ENCODE data around the gene RPS15.

RPS15 gene

GRCh38 chr19:1424192-1424955 is 13.8 kb upstream of the RPS15 start:
- Histone ChIP-seq H3K4me2 (ENCODE audit: low read length) (no peak overlapping the region), H3K36me3 (ENCODE audit: insufficient read depth, low read length) (peaks cover 93% of the 10 kb centered on the region), H3K9me3 (replicated peaks; ENCODE audit: low read length) (no peaks in the 10 kb centered on the region), H3K4me1 (ENCODE audit: control insufficient read depth, insufficient read depth, low read length) (peaks cover 10% of the 10 kb centered on the region), H3K27me3 (ENCODE audit: control insufficient read depth, insufficient read depth, low read length) (no peaks in the 10 kb centered on the region), H3K9ac (ENCODE audit: low read depth, low read length) (no peak overlapping the region), H3K4me3 (ENCODE audit: low read length) (no peak overlapping the region)

GRCh38 chr19:1425102-1425837 is 12.9 kb upstream of the RPS15 start:
- Histone ChIP-seq H3K9me3 (replicated peaks; ENCODE audit: low read length) (no peaks in the 10 kb centered on the region), H3K4me3 (ENCODE audit: low read length) (no peak overlapping the region), H3K4me1 (ENCODE audit: control insufficient read depth, insufficient read depth, low read length) (peaks cover 10% of the 10 kb centered on the region), H3K4me2 (ENCODE audit: low read length) (no peak overlapping the region), H3K9ac (ENCODE audit: low read depth, low read length) (no peak overlapping the region), H3K27me3 (ENCODE audit: control insufficient read depth, insufficient read depth, low read length) (no peaks in the 10 kb centered on the region), H3K36me3 (ENCODE audit: insufficient read depth, low read length) (peaks cover 92% of the 10 kb centered on the region)

GRCh38 chr19:1425902-1426301 is 12.3 kb upstream of the RPS15 start:
- Histone ChIP-seq H3K4me3 (ENCODE audit: low read length) (no peak overlapping the region), H3K9me3 (replicated peaks; ENCODE audit: low read length) (no peaks in the 10 kb centered on the region), H3K36me3 (ENCODE audit: insufficient read depth, low read length) (peaks cover 86% of the 10 kb centered on the region), H3K4me1 (ENCODE audit: control insufficient read depth, insufficient read depth, low read length) (peaks cover 10% of the 10 kb centered on the region), H3K27me3 (ENCODE audit: control insufficient read depth, insufficient read depth, low read length) (no peaks in the 10 kb centered on the region), H3K9ac (ENCODE audit: low read depth, low read length) (no peak overlapping the region), H3K4me2 (ENCODE audit: low read length) (no peak overlapping the region)

- Histone ChIP-seq H3K9me3 (replicated peaks; ENCODE audit: low read length) (no peaks in the 10 kb centered on the region), H3K36me3 (ENCODE audit: insufficient read depth, low read length) (peaks cover 82% of the 10 kb centered on the region), H3K4me2 (ENCODE audit: low read length) (no peak overlapping the region), H3K4me1 (ENCODE audit: control insufficient read depth, insufficient read depth, low read length) (peaks cover 6% of the 10 kb centered on the region), H3K27me3 (ENCODE audit: control insufficient read depth, insufficient read depth, low read length) (no peaks in the 10 kb centered on the region), H3K4me3 (ENCODE audit: low read length) (no peak overlapping the region), H3K9ac (ENCODE audit: low read depth, low read length) (no peak overlapping the region)
Measured at GRCh38 chr19:1426736-1427135, 11.5 kb upstream of the RPS15 start.

- Histone ChIP-seq H3K9ac (ENCODE audit: low read depth, low read length) (no peak overlapping the region), H3K4me1 (ENCODE audit: control insufficient read depth, insufficient read depth, low read length) (peaks cover under 1% of the 10 kb centered on the region), H3K4me3 (ENCODE audit: low read length) (no peak overlapping the region), H3K9me3 (replicated peaks; ENCODE audit: low read length) (no peaks in the 10 kb centered on the region), H3K27me3 (ENCODE audit: control insufficient read depth, insufficient read depth, low read length) (no peaks in the 10 kb centered on the region), H3K4me2 (ENCODE audit: low read length) (no peak overlapping the region), H3K36me3 (ENCODE audit: insufficient read depth, low read length) (peaks cover 82% of the 10 kb centered on the region)
Measured at GRCh38 chr19:1427221-1427920, 10.8 kb upstream of the RPS15 start.

- H3K9me3 ChIP-seq (replicated peaks; ENCODE audit: low read length), result no peaks in the 10 kb centered on the region
- no peaks in the 10 kb centered on the region for H3K27me3 ChIP-seq (ENCODE audit: control insufficient read depth, insufficient read depth, low read length)
- no peak overlapping the region for H3K4me3 ChIP-seq (ENCODE audit: low read length)
- no peak overlapping the region for H3K9ac ChIP-seq (ENCODE audit: low read depth, low read length)
- no peak overlapping the region for H3K4me2 ChIP-seq (ENCODE audit: low read length)
- H3K4me1 ChIP-seq (ENCODE audit: control insufficient read depth, insufficient read depth, low read length), result no peaks in the 10 kb centered on the region
- peaks cover 82% of the 10 kb centered on the region for H3K36me3 ChIP-seq (ENCODE audit: insufficient read depth, low read length)
Measured at GRCh38 chr19:1428738-1429391, 9.3 kb upstream of the RPS15 start.

- H3K9me3 ChIP-seq (replicated peaks; ENCODE audit: low read length), result no peaks in the 10 kb centered on the region
- no peak overlapping the region for H3K4me3 ChIP-seq (ENCODE audit: low read length)
- H3K27me3 ChIP-seq (ENCODE audit: control insufficient read depth, insufficient read depth, low read length), result no peaks in the 10 kb centered on the region
- peaks cover 84% of the 10 kb centered on the region for H3K36me3 ChIP-seq (ENCODE audit: insufficient read depth, low read length)
- no peak overlapping the region for H3K9ac ChIP-seq (ENCODE audit: low read depth, low read length)
- no peak overlapping the region for H3K4me2 ChIP-seq (ENCODE audit: low read length)
- no peaks in the 10 kb centered on the region for H3K4me1 ChIP-seq (ENCODE audit: control insufficient read depth, insufficient read depth, low read length)
Measured at GRCh38 chr19:1429750-1430149, 8.4 kb upstream of the RPS15 start.

GRCh38 chr19:1430246-1430645 is 8.0 kb upstream of the RPS15 start:
- Histone ChIP-seq H3K4me2 (ENCODE audit: low read length) (no peak overlapping the region), H3K9ac (ENCODE audit: low read depth, low read length) (no peak overlapping the region), H3K27me3 (ENCODE audit: control insufficient read depth, insufficient read depth, low read length) (no peaks in the 10 kb centered on the region), H3K36me3 (ENCODE audit: insufficient read depth, low read length) (peaks cover 84% of the 10 kb centered on the region), H3K4me1 (ENCODE audit: control insufficient read depth, insufficient read depth, low read length) (no peaks in the 10 kb centered on the region), H3K9me3 (replicated peaks; ENCODE audit: low read length) (no peaks in the 10 kb centered on the region), H3K4me3 (ENCODE audit: low read length) (no peak overlapping the region)

GRCh38 chr19:1431759-1432506 is 6.3 kb upstream of the RPS15 start:
- peaks cover 78% of the 10 kb centered on the region for H3K36me3 ChIP-seq (ENCODE audit: insufficient read depth, low read length)
- H3K4me1 ChIP-seq (ENCODE audit: control insufficient read depth, insufficient read depth, low read length), result peaks cover 6% of the 10 kb centered on the region
- H3K4me2 ChIP-seq (ENCODE audit: low read length), result no peak overlapping the region
- no peaks in the 10 kb centered on the region for H3K27me3 ChIP-seq (ENCODE audit: control insufficient read depth, insufficient read depth, low read length)
- no peak overlapping the region for H3K4me3 ChIP-seq (ENCODE audit: low read length)
- no peaks in the 10 kb centered on the region for H3K9me3 ChIP-seq (replicated peaks; ENCODE audit: low read length)
- no peak overlapping the region for H3K9ac ChIP-seq (ENCODE audit: low read depth, low read length)

- H3K4me3 ChIP-seq (ENCODE audit: low read length), result no peak overlapping the region
- no peak overlapping the region for H3K4me2 ChIP-seq (ENCODE audit: low read length)
- no peaks in the 10 kb centered on the region for H3K27me3 ChIP-seq (ENCODE audit: control insufficient read depth, insufficient read depth, low read length)
- H3K4me1 ChIP-seq (ENCODE audit: control insufficient read depth, insufficient read depth, low read length), result peaks cover 6% of the 10 kb centered on the region
- H3K9me3 ChIP-seq (replicated peaks; ENCODE audit: low read length), result no peaks in the 10 kb centered on the region
- no peak overlapping the region for H3K9ac ChIP-seq (ENCODE audit: low read depth, low read length)
- peaks cover 72% of the 10 kb centered on the region for H3K36me3 ChIP-seq (ENCODE audit: insufficient read depth, low read length)
Measured at GRCh38 chr19:1432507-1432887, 5.7 kb upstream of the RPS15 start.

Measured in skeletal muscle satellite cell (primary cell).